ENCODE results near the gene NOD1. TPM values are rescaled to one million over a fixed set of nuclear protein-coding genes. Genes with fewer than 3 reads are reported as not detected.

The NOD1 gene
- total RNA-seq, 4 donors from 2014 or later: 17.6 to 36.5 (median 23.0) TPM

GRCh38 chr7:30470163-30470770, 8.3 kb downstream of the NOD1 start:
- TF ChIP-seq CTCF (IDR thresholded peaks at IDR 0.05; ENCODE audit: low read depth): no peak

- no peak for TF ChIP-seq CTCF (IDR thresholded peaks at IDR 0.05; ENCODE audit: low read depth)
These were observed 9.3 kb downstream of the NOD1 start for GRCh38 chr7:30469303-30469702.

DNA sequence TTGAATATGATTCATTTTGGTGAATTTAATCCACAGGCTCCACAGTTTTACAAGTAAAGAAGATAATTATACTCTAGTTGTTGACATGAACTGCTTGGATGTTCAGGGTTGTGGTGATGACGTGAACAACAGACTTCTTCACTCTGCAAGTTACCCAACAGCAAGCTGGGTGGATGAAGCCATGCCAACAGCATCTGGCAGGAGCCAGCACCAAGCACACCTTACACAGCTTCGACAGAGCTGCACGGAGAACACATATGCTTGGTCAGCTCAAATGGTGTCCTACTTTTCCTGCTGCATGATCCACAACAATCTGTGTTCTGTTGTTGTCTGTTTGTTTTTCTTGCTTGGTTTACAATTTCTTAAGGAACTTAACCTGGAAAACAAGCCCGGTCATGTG, 9.8 kb downstream of the NOD1 start:
- TF ChIP-seq CTCF (IDR thresholded peaks at IDR 0.05; ENCODE audit: low read depth): no peak

- TF ChIP-seq CTCF (IDR thresholded peaks at IDR 0.05; ENCODE audit: low read depth): no peak
These were observed 10.5 kb downstream of the NOD1 start for GRCh38 chr7:30468041-30468440.

DNA sequence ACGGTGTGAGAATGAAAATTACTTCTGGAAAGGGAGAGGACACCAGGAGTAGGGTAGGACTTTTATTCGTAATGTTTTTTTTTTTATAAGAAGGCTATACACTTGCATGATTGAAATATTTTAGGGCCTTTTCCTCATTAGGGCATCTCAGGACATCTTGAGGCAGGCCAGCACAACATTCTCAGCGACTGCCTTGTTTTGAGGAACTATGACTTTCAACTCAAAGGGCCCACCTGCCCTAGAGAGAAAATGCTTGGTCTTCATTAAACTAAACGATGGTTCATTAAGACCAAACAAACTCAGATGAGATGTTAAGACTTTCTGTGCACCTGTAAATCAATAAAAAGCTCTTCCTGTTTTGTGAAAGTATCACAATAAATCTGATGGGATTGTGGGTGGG, 11.3 kb downstream of the NOD1 start:
- TF ChIP-seq CTCF (IDR thresholded peaks at IDR 0.05; ENCODE audit: low read depth): no peak

GRCh38 chr7:30466266-30466665, 12.3 kb downstream of the NOD1 start:
- no peak for TF ChIP-seq CTCF (IDR thresholded peaks at IDR 0.05; ENCODE audit: low read depth)

DNA sequence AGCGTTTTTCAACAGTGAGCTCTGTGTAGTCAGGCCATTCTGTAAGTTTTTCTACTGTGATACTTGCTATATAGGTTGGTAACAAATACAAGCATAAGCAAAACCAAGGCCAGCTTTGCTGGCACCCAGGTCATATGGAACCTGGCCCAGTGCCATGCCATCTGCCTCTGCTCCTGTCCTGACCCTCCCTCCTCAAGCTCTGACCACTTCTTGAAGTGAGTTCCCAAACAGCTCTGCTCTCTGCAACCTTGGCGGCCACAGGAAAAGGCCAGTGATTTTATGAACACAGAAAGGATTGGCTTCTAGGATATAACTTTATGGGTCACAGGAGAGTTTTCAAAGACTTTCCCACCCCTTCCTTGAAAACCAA, 12.8 kb downstream of the NOD1 start:
- TF ChIP-seq CTCF (IDR thresholded peaks at IDR 0.05; ENCODE audit: low read depth): no peak

Measured in subcutaneous adipose tissue (tissue), 4 donors.